OCI-LY7 (cell line): Measurements from ENCODE around the gene RASAL2.

Experiments used
- CTCF ChIP-seq: fragments of 200-600 bp; sonication (generic); conservative IDR thresholded peaks from 2 replicates; pipeline ENCODE4 v1.5.1; 2014; ENCODE audit warnings: mild to moderate bottlenecking, antibody characterized with exemption, low read length, moderate library complexity, mixed read lengths
- EZH2phosphoT487 ChIP-seq: fragments of 200-600 bp; sonication (generic); IDR thresholded peaks from 2 replicates; pipeline ENCODE4 v1.6.1; 2018; ENCODE audit warnings: low read depth, borderline replicate concordance, mild to moderate bottlenecking, mixed run types, antibody characterized with exemption, low read length, moderate library complexity, mixed read lengths

- TF ChIP-seq CTCF: no peak
- no peak for TF ChIP-seq EZH2phosphoT487
These were observed 24.6 kb downstream of the RASAL2 start for GRCh38 chr1:178118524-178118923.
